ENCODE measurements around the gene HNRNPC. TPM values are rescaled to one million over a fixed set of nuclear protein-coding genes. Genes with fewer than 3 reads are reported as not detected.
"Not testable (repeated sequence)": the region's sequence is repeated elsewhere in the genome, so short reads cannot be mapped to it uniquely, and the experiment has no call there.

Gene HNRNPC
- total RNA-seq, 1 donor from 2014 or later: 273 TPM

GRCh38 chr14:21213652-21214051, 55.6 kb downstream of the HNRNPC start:
- Histone ChIP-seq H3K27ac (replicated peaks) (no peak overlapping the region), H3K9me3 (replicated peaks) (no peaks in the 10 kb centered on the region), H3K36me3 (peaks cover 79% of the 10 kb centered on the region), H3K27me3 (ENCODE audit: low read depth) (no peaks in the 10 kb centered on the region), H3K4me1 (peaks cover 53% of the 10 kb centered on the region), H3K4me3 (no peak overlapping the region)
- DNase-seq: no peak
- intact Hi-C loops (cut with micrococcal nuclease): no loop called here
- TF ChIP-seq CTCF (IDR thresholded peaks at IDR 0.05; ENCODE audit: borderline replicate concordance): no peak

GRCh38 chr14:21212824-21213223, 56.4 kb downstream of the HNRNPC start:
- peaks cover 46% of the 10 kb centered on the region for H3K4me1 ChIP-seq
- H3K4me3 ChIP-seq; DNase-seq; H3K27ac ChIP-seq (replicated peaks); H3K27me3 ChIP-seq (ENCODE audit: low read depth); intact Hi-C loops (cut with micrococcal nuclease); H3K9me3 ChIP-seq (replicated peaks): not testable (repeated sequence)
- H3K36me3 ChIP-seq: peaks cover 82% of the 10 kb centered on the region

- intact Hi-C loops (cut with micrococcal nuclease): no loop called here
- Histone ChIP-seq H3K36me3 (peaks cover 89% of the 10 kb centered on the region), H3K4me3 (no peak overlapping the region), H3K9me3 (replicated peaks) (no peaks in the 10 kb centered on the region), H3K27me3 (ENCODE audit: low read depth) (no peaks in the 10 kb centered on the region), H3K27ac (replicated peaks) (no peak overlapping the region), H3K4me1 (peaks cover 41% of the 10 kb centered on the region)
- no peak for TF ChIP-seq CTCF (IDR thresholded peaks at IDR 0.05; ENCODE audit: borderline replicate concordance)
- DNase-seq: no peak
Observed at GRCh38 chr14:21211509-21211908, 57.7 kb downstream of the HNRNPC start.

- DNase-seq: no peak
- intact Hi-C loops (cut with micrococcal nuclease): no loop called here
- no peak for TF ChIP-seq CTCF (IDR thresholded peaks at IDR 0.05; ENCODE audit: borderline replicate concordance)
- Histone ChIP-seq H3K27me3 (ENCODE audit: low read depth) (no peaks in the 10 kb centered on the region), H3K4me1 (peaks cover 30% of the 10 kb centered on the region), H3K9me3 (replicated peaks) (no peaks in the 10 kb centered on the region), H3K4me3 (no peak overlapping the region), H3K27ac (replicated peaks) (no peak overlapping the region), H3K36me3 (peaks cover 75% of the 10 kb centered on the region)
Observed at GRCh38 chr14:21210023-21210422, 59.2 kb downstream of the HNRNPC start.

- H3K36me3 ChIP-seq: peaks cover 75% of the 10 kb centered on the region
- no peaks in the 10 kb centered on the region for H3K27me3 ChIP-seq (ENCODE audit: low read depth)
- H3K27ac ChIP-seq (replicated peaks): no peak overlapping the region
- no peak for DNase-seq
- intact Hi-C loops (cut with micrococcal nuclease): no loop called here
- no peak for TF ChIP-seq CTCF (IDR thresholded peaks at IDR 0.05; ENCODE audit: borderline replicate concordance)
- H3K9me3 ChIP-seq (replicated peaks): no peaks in the 10 kb centered on the region
- no peak overlapping the region for H3K4me3 ChIP-seq
- H3K4me1 ChIP-seq: peaks cover 22% of the 10 kb centered on the region
Observed at GRCh38 chr14:21209185-21209584, 60.1 kb downstream of the HNRNPC start.

GRCh38 chr14:21208554-21208953, 60.7 kb downstream of the HNRNPC start:
- H3K27me3 ChIP-seq (ENCODE audit: low read depth): no peaks in the 10 kb centered on the region
- no peak overlapping the region for H3K27ac ChIP-seq (replicated peaks)

More at GRCh38 chr14:21208554-21208953, 60.7 kb downstream of the HNRNPC start:
- no peak for DNase-seq
- H3K4me1 ChIP-seq: peaks cover 16% of the 10 kb centered on the region
- H3K36me3 ChIP-seq: peaks cover 70% of the 10 kb centered on the region
- no peaks in the 10 kb centered on the region for H3K9me3 ChIP-seq (replicated peaks)
- intact Hi-C loops (cut with micrococcal nuclease): no loop called here
- no peak overlapping the region for H3K4me3 ChIP-seq
- no peak for TF ChIP-seq CTCF (IDR thresholded peaks at IDR 0.05; ENCODE audit: borderline replicate concordance)

Data from left ventricle myocardium inferior (tissue), 1 donor.